ENCODE measurements around the gene CAPN5.

Gene CAPN5

DNA sequence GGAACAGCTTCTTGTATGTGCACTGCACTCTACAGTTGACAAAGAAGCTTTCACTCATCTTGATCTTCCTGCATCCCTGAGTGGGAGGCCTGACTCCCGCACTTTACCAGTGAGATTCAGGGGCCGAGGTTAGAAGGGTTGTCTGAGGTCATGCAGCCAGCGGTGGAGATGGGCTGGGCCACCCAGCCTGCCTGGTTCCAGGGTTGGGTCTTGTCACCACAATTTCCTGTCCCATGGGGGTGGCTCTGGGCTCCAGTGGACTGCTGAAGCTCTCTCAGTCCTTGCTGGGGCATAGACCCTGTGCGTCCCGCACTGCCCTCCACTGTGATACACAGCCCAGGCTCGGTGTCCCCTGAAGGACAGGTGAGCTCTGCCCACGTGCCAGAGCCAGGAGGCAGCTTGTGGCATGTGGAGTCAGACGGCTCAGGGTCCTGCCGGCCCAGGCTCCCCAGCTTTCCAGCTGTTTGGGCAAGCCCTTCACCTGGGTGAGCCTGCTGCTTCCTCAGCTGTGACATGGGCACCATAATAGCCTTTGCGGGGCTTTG lies 54.4 kb downstream of the CAPN5 start:
- DNase-seq: no peak

DNA sequence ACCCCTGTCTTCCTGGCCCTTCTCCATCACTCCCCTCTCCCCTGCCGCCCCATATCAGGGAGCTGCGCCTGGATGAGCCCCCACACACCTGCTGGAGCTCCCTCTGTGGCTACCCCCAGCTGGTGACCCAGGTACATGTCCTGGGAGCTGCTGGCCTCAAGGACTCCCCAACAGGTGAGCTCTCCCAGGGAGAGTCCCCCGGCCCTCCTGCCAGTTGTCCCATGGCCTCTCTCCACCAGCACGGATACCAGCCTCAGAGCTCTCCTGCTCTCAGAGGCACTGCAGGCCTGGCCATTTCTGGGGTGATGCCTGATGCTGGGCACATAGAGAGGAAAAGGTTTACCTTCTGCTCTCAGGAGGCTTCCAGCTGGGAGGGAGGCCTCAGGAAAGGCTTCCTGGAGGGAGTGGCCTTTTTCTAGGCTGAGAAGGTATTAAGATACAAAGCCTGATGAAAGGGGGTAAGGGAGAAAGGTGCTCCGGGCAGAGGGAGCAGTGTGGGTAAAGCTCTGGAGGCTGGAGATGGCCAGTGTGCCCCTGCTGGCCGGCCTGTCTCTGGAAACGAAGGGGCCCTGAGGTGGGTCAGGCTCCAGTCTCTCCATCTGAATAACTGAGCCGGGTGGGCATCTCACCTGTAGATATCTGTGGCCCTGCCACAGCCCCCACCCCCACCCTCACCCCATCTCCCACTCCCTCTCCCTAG lies 55.3 kb downstream of the CAPN5 start:
- DNase-seq: no peak

DNA sequence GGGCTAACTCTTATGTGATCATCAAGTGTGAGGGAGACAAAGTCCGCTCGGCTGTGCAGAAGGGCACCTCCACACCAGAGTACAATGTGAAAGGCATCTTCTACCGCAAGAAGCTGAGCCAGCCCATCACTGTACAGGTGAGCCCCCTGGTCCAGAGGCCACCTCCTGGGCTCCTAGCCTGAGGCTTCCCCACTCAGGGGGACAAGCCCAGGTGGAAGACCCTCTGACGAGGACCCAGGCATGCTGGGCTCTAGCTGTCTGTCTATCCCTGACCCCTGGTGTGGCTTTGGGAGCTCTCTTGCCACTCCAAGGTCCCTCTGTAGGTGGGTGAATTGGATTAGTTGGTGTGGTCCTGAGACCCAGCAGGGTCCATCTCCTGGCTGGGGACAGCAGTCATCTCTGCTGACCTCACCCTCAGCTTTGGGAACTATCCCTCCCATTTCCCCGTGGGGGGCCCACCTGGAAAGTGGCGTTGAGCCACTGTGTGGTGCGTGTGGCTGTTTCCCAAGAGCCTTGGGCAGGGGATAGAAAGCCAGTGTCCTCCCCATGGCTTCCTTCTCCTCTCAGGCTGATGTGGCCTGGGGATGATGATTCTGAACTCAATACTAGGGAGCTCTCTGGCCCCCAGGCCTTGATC lies 55.9 kb downstream of the CAPN5 start:
- DNase-seq: no peak

DNA sequence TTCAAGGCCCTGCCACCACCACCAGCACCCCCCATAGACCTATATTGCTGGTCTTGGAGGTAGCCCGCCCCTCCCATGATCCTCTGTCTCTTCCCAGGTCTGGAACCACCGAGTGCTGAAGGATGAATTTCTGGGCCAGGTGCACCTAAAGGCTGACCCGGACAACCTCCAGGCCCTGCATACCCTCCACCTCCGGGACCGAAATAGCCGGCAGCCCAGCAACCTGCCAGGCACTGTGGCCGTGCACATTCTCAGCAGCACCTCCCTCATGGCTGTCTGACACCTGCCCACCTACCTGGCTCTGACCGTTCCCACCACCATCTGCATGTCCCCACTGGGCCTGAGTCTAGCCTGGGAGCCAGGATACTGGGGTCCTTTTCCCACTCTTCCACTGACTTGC lies 56.8 kb downstream of the CAPN5 start:
- no peak for DNase-seq

DNA sequence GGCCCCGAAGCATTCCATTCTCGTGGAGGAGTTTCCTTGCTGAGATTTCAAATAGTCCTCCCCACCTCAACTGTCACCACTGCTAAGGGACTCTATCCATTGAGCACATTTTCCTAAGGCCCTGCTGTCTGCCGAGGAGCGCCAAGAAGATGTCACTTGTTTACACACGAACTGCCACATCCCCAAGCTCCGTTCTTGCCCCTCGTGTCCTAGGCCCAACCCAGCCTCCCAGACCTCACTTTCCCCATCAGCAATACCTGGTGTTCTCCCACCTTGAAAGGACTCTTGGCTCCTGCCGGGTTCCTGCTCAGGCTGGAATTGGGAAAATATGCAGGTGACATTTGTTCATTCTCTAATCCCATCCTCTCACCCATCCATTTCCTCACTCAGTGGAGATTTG lies 57.3 kb downstream of the CAPN5 start:
- DNase-seq: no peak

DNA sequence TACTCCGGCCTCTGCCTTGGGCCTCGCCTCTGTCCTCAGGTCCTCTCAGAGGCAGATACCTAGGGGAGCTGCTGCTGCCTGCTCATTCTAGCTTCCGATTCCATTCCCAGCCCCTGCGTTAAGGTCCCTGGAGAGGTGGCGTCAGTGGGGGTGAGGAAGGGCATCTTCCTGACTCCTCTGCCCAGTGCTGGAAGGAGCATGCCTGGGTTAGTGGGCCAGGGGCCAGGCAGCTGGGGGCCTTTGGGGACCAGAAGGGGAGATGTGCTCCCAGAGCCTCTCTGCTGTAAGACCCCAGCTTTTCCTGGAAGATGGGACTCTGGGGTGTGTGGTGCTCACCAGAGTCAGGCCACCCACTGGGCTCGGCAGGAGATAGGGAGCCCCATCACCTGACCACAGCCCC lies 57.7 kb downstream of the CAPN5 start:
- no peak for DNase-seq

DNA sequence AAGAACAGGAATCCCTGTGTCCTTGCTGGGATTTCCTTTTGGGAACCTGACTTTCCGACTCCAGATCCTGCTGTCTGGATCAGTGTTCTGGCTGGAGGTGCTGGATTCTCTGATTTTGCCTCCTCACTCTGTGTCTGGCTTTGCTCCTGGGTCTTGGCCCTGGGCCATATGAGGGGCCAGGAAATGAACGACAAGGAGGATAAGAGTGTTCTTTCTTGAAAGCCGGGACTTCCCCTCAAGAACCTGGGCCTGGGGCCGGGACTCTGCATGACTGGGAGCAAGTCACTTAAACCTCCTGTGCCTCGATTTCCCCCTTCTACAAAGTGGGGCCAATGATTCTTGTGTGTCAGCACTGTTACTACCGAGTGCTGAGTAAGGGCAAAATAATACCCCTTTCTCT lies 58.4 kb downstream of the CAPN5 start:
- DNase-seq: no peak

DNA sequence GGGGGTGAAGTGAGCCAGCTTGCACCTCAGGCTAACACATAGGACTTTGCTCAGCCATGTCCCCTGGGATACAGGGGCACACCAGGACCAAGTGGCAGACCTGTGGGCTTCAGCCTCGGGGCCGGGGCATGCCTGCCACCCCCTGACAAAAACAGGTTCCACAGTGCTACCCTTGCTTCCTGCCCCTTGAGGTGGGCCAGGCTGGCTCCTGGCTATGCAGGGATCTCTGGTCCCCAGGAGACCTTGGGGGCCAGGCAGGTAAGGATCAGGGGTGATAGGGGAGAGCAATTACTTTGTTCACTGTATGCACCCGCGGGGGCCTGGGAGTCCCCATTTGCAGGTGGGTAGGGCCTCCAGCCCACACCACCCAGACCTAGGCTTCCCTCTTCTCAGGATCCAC lies 58.9 kb downstream of the CAPN5 start:
- no peak for DNase-seq

DNA sequence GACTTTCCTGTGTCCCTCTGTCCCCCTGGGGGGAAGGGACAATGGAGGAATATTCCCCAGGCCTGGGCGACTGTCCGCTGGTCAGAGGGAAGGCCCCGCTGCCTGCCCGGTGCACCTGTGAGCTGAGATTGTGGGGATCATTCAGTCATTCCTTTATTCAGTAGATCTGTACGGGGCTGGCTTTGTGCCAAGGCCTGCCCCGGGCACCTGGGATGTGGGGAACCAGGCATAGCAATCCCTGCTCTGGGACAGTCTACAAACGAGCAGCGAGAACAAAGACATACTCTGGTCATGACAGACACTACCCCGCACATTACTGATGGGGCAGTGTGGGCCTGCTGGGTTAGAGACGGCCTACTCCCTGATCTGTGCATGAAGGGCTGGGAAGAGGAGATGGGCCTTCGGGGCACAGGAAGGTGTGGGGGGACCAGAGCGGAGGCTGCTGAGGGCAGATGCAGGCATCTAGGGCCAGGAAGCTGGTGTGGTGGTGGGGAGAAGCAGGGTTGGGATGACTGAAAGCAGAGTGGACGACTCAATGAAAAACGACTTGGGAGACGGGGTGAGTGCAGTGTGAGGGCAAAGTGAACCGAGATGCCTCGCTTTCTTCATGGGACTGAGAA lies 59.5 kb downstream of the CAPN5 start:
- no peak for DNase-seq

DNA sequence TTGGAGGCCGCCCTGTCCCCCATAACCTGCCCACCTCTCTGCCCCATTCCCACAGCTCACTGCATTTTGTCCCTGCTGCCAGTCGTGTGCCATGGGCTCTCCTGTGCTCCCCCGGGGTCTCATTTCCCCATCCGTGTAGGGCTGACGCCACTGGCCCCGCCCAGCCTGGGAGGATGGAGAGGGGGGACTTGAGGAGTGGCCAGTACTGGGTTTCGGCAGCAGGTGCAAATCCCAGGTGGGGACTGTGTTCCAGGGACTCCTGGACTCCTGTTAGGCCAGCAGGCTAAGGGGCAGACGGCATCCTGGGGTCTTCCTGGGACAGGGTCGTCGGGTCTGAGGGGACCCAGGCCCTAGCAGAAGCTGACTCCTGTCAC lies 60.1 kb downstream of the CAPN5 start:
- DNase-seq: no peak

DNA sequence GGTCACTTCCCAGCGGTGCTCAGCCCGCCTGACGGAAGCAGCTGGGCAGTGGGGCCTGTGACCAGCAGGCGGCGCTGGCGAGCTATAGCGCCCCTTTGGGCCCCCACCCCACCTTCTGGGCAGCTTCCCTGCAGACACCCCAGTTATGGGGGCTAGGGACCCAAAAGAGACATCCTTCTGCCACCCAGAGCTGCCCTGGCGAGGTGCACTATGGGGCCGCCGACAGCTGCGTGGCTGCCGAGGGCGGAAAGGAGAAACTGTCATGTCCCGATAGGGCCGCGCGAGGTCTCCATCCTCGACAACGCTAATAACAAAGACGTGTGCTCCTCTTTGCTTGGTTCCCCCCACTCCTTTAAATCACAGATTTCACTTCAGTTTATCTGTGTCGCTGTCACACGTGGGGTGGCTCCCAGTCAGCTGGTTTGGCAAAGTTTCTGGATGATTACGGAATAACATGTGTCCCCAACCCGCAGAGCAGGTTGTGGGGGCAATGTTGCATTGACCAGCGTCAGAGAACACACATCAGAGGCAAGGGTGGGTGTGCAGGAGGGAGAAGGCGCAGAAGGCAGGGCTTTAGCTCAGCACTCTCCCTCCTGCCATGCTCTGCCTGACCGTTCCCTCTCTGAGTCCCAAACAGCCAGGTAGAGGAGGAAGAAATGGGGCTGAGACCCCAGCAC lies 60.6 kb downstream of the CAPN5 start:
- DNase-seq: peak; percentile 38

DNA sequence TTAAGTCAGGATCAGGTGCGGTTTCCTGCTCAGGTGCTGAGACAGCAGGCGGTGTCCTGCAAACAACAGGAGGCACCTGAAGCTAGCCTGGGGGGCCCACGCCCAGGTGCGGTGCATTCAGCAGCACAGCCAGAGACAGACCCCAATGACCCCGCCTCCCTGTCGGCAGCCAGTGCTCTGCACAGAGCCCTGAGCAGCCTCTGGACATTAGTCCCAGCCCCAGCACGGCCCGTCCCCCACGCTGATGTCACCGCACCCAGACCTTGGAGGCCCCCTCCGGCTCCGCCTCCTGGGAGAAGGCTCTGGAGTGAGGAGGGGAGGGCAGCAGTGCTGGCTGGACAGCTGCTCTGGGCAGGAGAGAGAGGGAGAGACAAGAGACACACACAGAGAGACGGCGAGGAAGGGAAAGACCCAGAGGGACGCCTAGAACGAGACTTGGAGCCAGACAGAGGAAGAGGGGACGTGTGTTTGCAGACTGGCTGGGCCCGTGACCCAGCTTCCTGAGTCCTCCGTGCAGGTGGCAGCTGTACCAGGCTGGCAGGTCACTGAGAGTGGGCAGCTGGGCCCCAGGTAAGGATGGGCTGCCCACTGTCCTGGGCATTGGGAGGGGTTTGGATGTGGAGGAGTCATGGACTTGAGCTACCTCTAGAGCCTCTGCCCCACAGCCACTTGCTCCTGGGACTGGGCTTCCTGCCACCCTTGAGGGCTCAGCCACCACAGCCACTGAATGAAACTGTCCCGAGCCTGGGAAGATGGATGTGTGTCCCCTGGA lies 61.3 kb downstream of the CAPN5 start, which contains the start of gene MYO7A:
Gene MYO7A (plus strand): TSS at position 327 of the 772 bp plus-strand sequence. CDS start 2,389 bp downstream, outside the sequence.
- DNase-seq: peak; percentile 16

DNA sequence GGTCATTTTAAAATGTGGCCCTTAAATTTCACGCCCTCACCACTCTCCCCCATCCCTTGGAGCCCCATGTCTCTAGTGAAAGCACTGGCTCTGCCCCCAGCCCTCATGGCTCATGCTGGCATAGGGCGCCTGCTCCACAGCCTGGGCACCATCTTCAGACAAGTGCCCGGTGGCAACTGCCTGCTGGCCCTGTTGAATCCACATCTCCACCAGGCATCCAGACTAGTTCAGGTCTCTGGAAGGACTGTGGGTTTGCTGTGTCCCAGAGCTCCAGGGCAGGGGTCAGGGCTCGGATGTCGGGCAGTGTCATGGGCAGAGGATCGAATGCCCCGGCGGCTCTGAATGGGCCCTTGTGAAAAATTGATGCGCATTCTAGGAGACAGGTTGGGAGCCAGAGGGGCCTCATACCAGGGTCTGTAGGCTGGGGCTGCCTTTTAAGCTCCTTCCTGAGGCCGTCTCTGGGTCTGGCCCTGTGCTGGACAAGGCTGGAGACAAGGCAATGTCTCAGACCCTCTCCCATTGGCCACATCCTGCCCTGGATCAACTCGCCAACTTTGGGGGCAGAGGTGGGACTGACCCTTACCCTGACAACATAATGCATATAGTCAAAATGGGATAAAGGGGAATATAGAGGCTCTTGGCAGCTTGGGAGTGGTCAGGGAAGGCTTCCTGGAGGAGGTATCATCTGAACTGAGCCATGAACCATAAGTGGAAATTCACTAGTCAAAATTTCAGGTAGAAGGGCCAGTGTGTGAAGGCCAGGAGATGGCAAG lies 62.5 kb downstream of the CAPN5 start:
- DNase-seq: no peak

DNA sequence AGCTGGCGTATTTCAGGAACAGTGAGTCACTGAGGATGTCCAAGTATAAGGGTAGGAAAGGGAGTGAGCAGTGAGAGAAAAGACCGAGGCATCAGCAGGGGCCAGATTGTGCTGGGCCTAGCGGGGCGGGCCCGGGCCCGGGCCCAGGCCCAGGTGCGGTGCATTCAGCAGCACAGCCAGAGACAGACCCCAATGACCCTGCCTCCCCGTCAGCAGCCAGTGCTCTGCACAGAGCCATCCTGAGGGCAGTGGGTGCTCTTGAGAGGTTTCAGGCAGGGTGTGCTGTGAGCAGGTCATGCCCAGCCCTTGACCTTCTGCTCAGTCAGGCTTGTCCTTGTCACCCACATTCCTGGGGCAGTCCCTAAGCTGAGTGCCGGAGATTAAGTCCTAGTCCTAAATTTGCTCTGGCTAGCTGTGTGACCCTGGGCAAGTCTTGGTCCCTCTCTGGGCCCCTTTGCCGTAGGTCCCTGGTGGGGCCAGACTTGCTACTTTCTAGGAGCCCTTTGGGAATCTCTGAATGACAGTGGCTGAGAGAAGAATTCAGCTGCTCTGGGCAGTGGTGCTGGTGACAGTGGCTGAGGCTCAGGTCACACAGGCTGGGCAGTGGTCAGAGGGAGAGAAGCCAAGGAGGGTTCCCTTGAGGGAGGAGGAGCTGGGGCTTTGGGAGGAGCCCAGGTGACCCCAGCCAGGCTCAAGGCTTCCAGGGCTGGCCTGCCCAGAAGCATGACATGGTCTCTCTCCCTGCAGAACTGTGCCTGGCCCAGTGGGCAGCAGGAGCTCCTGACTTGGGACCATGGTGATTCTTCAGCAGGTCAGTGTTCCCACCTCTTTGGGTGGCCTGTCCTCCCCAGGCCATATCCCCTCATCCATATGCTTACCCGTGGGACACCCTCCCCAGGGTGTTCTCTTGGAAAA lies 63.3 kb downstream of the CAPN5 start:
- no peak for DNase-seq

DNA sequence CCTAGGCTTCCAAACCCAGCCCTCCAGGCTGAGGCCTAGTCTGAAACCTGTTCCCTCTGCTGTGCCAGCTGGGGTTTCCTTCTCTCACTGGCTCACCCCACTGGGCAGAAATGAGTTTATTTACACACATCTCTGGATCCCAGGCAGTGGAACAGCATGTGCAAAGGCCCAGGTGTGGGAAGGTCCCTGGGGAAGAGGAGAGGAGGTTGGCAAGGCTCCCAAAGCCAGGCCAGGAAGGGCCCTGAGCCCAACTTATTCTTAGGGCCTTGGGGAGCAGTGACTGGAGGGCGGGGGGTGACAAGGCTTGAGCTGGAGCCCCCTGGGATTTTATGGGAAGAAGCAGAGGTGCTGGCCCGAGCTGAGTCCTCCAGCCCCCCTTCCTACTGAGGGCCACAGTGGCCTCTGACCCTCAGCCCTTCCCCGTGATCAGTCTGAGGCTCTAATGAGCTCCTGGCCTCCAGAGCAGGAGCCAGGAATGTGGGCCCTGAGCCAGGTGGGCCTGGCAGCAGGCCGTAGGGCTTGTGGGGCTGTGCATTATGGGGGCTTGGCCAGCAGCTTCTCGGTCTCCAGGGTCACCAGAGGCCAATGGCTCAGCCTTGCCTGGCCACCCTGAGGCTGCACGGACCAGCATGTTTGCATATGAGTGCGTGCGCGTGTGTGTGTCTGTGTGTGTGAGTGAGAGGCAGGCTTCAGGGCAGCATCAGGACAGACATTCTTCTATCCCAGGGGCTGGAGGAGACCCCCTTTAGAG lies 64.2 kb downstream of the CAPN5 start:
- peak; percentile 27 for DNase-seq

DNA sequence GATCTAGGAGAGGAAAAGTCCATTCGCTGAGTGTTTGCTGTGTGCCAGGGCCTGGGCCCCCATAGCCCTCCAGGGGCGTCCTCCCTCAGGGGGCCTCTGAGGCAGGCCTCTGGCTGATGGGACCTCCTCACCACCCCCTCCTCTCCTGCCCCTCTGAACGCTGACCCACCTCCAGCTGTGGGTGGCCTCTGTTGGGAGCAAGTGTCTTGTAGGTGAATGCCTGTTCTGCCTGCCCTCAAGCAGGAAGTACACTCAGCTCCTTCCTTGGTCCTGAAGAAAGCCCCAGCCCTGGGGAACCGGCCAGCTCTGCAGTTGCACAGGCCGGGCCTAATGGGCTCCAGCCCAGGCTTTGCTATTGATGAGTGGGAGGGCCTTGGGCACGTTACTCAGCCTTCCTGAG lies 64.8 kb downstream of the CAPN5 start:
- DNase-seq: no peak

DNA sequence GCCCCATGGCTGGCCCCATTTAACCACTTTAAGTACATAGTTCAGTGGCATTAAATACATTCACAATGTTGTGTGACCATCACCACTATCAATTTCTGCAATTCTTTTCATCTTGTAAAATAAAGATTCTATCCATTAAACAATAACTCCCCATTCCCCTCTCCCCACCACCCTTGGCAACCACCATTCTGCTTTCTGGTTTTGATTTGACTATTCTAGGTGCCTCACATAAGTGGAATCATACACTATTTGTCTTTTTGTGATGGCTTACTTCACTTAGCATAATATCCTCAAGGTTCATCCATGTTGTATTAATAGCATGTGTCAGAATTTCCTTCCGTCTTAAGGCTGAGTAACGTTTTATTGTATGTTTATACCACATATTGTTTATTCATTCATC lies 68.3 kb downstream of the CAPN5 start:
- no peak for DNase-seq

DNA sequence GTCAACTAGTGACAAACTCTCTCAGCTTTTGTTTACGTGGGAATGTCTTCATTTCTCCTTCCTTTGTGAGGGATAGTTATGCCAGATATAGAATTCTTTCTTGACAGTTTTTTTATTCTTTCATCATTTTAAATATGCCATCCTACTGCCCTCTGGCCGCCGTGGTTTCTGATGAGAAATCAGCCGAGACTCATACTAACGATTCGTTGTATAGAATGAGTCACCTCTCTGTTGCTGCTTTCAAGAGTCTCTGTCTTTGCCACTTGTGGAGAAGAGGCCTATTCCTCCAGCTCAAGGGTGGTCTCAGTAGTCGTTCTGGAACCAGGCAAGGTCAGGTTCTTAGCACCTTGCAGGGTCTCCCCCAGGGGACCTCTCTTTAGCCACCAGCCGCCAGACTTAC lies 69.3 kb downstream of the CAPN5 start:
- DNase-seq: peak; percentile 30

DNA sequence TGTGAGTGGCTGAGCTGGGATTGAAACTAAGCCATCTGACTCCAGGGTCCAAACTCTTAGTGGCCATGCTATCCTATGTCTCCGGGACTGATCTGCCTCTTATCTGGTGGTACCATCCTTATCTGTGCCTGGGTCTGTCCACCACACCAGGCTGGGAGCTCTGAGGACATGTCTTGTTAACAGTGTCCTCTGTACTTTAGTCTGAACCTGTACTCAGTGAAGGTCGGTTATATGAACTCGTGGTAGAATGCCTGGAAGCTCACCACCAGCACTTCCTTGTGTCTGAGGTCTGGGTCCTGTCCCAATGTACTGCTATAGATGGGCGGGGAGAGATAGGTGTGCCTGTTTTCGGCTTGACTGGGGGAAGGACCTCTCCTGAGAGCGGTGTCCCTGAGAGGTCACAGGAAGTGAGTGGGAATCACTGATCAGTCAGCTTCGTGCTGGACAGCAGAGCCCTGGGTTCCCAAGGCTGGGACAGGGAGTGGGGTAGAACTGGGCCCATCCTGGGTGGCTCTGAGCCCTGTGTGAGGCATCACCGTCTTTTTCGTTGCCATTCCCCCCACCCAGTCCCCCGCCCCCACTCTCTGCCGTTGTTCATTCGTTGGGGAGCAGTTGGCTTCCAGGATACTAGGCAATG lies 70.1 kb downstream of the CAPN5 start:
- no peak for DNase-seq
